Panc1 (cell line): ENCODE results near the gene PXMP2.

ENCODE experiments used
- CTCF ChIP-seq: fragments of 450-650 bp; IDR thresholded peaks from 2 replicates; pipeline ENCODE4 v1.5.1; 2017; ENCODE audit warnings: mild to moderate bottlenecking
- POLR2AphosphoS5 ChIP-seq: IDR thresholded peaks from 2 replicates; pipeline ENCODE4 v1.6.1; 2012; ENCODE audit warnings: mild to moderate bottlenecking, low read depth, low read length, moderate library complexity
- SIN3A ChIP-seq: IDR thresholded peaks from 2 replicates; pipeline ENCODE4 v1.6.1; 2012; ENCODE audit warnings: low read depth, mild to moderate bottlenecking, low read length, moderate library complexity, borderline replicate concordance; ENCODE audit not compliant: insufficient read depth

- TF ChIP-seq CTCF, result no peak
- no peak for TF ChIP-seq SIN3A
- TF ChIP-seq POLR2AphosphoS5, result no peak
These were observed 38.0 kb upstream of the PXMP2 start for GRCh38 chr12:132649226-132649945.
